IMR-90 (cell line): ENCODE measurements around the gene SLC22A7.
"Not testable (repeated sequence)": the region's sequence is repeated elsewhere in the genome, so short reads cannot be mapped to it uniquely, and the experiment has no call there.

Experiments used
- BHLHE40 ChIP-seq: fragments of 150-350 bp; IDR thresholded peaks from 2 replicates; pipeline ENCODE4 v1.6.1; 2016; ENCODE audit warnings: mild to moderate bottlenecking, low read depth, low read length
- CEBPB ChIP-seq: IDR thresholded peaks from 2 replicates; pipeline ENCODE4 v1.6.1; 2012; ENCODE audit warnings: low read depth, low read length, improper control_type of control experiment
- CHD1 ChIP-seq: IDR thresholded peaks from 2 replicates; pipeline ENCODE4 v1.6.1; 2012; ENCODE audit warnings: low read depth, low read length, improper control_type of control experiment
- CTCF ChIP-seq: conservative IDR thresholded peaks from 2 replicates; pipeline ENCODE4 v1.5.1; 2012; ENCODE audit warnings: mild to moderate bottlenecking, low read depth, low read length, improper control_type of control experiment
- MAFK ChIP-seq: IDR thresholded peaks from 2 replicates; pipeline ENCODE4 v1.6.1; 2012; ENCODE audit warnings: low read depth, low read length, improper control_type of control experiment
- MXI1 ChIP-seq: IDR thresholded peaks from 2 replicates; pipeline ENCODE4 v1.6.1; 2012; ENCODE audit warnings: low read depth, mild to moderate bottlenecking, low read length, moderate library complexity, borderline replicate concordance
- NFE2L2 ChIP-seq: fragments of 150-350 bp; IDR thresholded peaks from 2 replicates; pipeline ENCODE4 v1.6.1; 2016; ENCODE audit warnings: low read depth, mild to moderate bottlenecking, low read length
- POLR2A ChIP-seq: IDR thresholded peaks from 2 replicates; pipeline ENCODE4 v1.6.1; 2012; ENCODE audit warnings: mild to moderate bottlenecking, low read depth, low read length
- RAD21 ChIP-seq: IDR thresholded peaks from 2 replicates; pipeline ENCODE4 v1.6.1; 2012; ENCODE audit warnings: low read length, improper control_type of control experiment
- RCOR1 ChIP-seq: IDR thresholded peaks from 2 replicates; pipeline ENCODE4 v1.6.1; 2012; ENCODE audit warnings: mild to moderate bottlenecking, low read length, improper control_type of control experiment; ENCODE audit not compliant: insufficient replicate concordance
- RFX5 ChIP-seq: IDR thresholded peaks from 2 replicates; pipeline ENCODE4 v1.8.0; 2012; ENCODE audit warnings: low read depth, mild to moderate bottlenecking, low read length, moderate library complexity
- SMC3 ChIP-seq: fragments of 150-350 bp; IDR thresholded peaks from 2 replicates; pipeline ENCODE4 v1.6.1; 2016; ENCODE audit warnings: low read depth, mild to moderate bottlenecking, antibody characterized with exemption, low read length, moderate library complexity
- USF2 ChIP-seq: fragments of 150-350 bp; IDR thresholded peaks from 2 replicates; pipeline ENCODE4 v1.6.1; 2017; ENCODE audit warnings: mild to moderate bottlenecking, antibody characterized with exemption, low read length, low read depth
- TF ChIP-seq, protein P1 (sequence below): fragments of 150-350 bp; IDR thresholded peaks from 2 replicates; pipeline ENCODE4 v1.6.1; 2016; ENCODE audit warnings: low read depth, mild to moderate bottlenecking, low read length, moderate library complexity, borderline replicate concordance

- TF ChIP-seq CEBPB, RCOR1, MAFK, CTCF, CHD1, SMC3, USF2, RAD21, POLR2A, MXI1, RFX5, NFE2L2, BHLHE40: not testable (repeated sequence)
- TF ChIP-seq, protein P1, sequence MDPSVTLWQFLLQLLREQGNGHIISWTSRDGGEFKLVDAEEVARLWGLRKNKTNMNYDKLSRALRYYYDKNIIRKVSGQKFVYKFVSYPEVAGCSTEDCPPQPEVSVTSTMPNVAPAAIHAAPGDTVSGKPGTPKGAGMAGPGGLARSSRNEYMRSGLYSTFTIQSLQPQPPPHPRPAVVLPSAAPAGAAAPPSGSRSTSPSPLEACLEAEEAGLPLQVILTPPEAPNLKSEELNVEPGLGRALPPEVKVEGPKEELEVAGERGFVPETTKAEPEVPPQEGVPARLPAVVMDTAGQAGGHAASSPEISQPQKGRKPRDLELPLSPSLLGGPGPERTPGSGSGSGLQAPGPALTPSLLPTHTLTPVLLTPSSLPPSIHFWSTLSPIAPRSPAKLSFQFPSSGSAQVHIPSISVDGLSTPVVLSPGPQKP, result not testable (repeated sequence)
Observed at GRCh38 chr6:43346243-43346642, 48.2 kb downstream of the SLC22A7 start.
